ENCODE results near the gene ZMYM2. TPM values are rescaled to one million over a fixed set of nuclear protein-coding genes. Genes with fewer than 3 reads are reported as not detected.

Gene ZMYM2
- total RNA-seq, 1 experiment from 2014 or later, result 87.1 TPM

DNA sequence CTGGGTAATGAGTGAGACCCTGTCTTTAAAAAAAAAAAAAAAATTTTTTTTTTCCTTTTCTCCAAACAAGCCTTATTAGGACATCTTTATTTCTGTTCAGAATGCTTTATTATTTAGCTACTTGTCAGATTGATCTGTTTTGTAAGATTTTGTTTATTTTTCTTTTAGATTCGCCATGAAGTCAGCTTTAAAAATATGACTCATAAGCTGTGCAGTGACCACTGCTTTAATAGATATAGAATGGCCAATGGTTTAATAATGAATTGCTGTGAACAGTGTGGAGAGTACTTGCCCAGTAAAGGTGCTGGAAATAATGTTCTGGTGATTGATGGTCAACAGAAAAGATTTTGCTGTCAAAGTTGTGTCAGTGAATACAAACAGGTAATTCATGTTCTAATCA lies 47.7 kb downstream of the ZMYM2 start:
- Histone ChIP-seq H3K27me3 (replicated peaks; ENCODE audit: insufficient read depth, low read depth, low read length, poor library complexity) (no peaks in the 10 kb centered on the region), H3K9me3 (ENCODE audit: low read depth, low read length, poor library complexity, severe bottlenecking) (no peaks in the 10 kb centered on the region), H3K36me3 (ENCODE audit: insufficient read depth, low read length, poor library complexity, severe bottlenecking) (peaks cover 72% of the 10 kb centered on the region), H3K27ac (ENCODE audit: low read depth, low read length, poor library complexity, severe bottlenecking) (no peak overlapping the region), H3K4me3 (ENCODE audit: low read depth, low read length, poor library complexity, severe bottlenecking) (no peak overlapping the region), H3K4me1 (ENCODE audit: insufficient read depth, low read length, poor library complexity, severe bottlenecking) (no peaks in the 10 kb centered on the region)
- ChIA-PET POLR2A (ENCODE audit: low non-redundant PET) (no interaction called here), CTCF (interaction anchor here (0.6 kb wide), 1 partner anchor 90 kb away, joined by 5 read pairs; no protein-coding TSS in a partner anchor)
- intact Hi-C loops (cut with micrococcal nuclease; ENCODE audit: unreplicated experiment), result no loop called here
- no peak for DNase-seq (ENCODE audit: low spot score)
- no TSS peak for BruUV-seq (replicated peaks)
- TF ChIP-seq EZH2 (IDR thresholded peaks at IDR 0.05; ENCODE audit: borderline replicate concordance, low read depth, low read length, poor library complexity, severe bottlenecking), result no peak
- no peak for TF ChIP-seq CTCF (conservative IDR thresholded peaks at IDR 0.05; ENCODE audit: low read depth, low read length)

DNA sequence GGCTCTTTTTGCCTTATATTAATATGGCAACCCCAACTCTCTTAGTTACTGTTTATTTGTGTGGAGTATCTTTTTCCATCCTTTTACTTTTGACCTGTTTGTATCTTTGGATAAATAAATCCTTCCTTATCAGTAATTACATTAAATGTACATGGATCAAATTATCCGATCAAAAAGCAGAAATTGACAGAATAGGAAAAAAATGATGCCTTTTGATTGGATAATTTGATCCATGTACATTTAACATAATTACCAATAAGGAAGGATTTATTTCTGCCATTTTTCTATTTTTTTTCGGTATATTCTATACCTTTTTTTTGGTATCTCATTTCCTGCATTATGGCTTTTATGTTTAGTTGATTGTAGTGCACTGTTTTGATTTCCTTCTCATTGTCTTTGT lies 57.2 kb downstream of the ZMYM2 start:
- intact Hi-C loops (cut with micrococcal nuclease; ENCODE audit: unreplicated experiment), result no loop called here
- POLR2A ChIA-PET (ENCODE audit: low non-redundant PET), result no interaction called here
- Histone ChIP-seq H3K36me3 (ENCODE audit: insufficient read depth, low read length, poor library complexity, severe bottlenecking) (peaks cover 40% of the 10 kb centered on the region), H3K4me3 (ENCODE audit: low read depth, low read length, poor library complexity, severe bottlenecking) (no peak overlapping the region), H3K27me3 (replicated peaks; ENCODE audit: insufficient read depth, low read depth, low read length, poor library complexity) (no peaks in the 10 kb centered on the region), H3K9me3 (ENCODE audit: low read depth, low read length, poor library complexity, severe bottlenecking) (peaks cover 28% of the 10 kb centered on the region), H3K4me1 (ENCODE audit: insufficient read depth, low read length, poor library complexity, severe bottlenecking) (no peaks in the 10 kb centered on the region), H3K27ac (ENCODE audit: low read depth, low read length, poor library complexity, severe bottlenecking) (no peak overlapping the region)
- DNase-seq (ENCODE audit: low spot score), result no peak
- no peak for TF ChIP-seq EZH2 (IDR thresholded peaks at IDR 0.05; ENCODE audit: borderline replicate concordance, low read depth, low read length, poor library complexity, severe bottlenecking)
- no peak for TF ChIP-seq CTCF (conservative IDR thresholded peaks at IDR 0.05; ENCODE audit: low read depth, low read length)
- CTCF ChIA-PET, result no interaction called here
- BruUV-seq (replicated peaks), result no TSS peak

DNA sequence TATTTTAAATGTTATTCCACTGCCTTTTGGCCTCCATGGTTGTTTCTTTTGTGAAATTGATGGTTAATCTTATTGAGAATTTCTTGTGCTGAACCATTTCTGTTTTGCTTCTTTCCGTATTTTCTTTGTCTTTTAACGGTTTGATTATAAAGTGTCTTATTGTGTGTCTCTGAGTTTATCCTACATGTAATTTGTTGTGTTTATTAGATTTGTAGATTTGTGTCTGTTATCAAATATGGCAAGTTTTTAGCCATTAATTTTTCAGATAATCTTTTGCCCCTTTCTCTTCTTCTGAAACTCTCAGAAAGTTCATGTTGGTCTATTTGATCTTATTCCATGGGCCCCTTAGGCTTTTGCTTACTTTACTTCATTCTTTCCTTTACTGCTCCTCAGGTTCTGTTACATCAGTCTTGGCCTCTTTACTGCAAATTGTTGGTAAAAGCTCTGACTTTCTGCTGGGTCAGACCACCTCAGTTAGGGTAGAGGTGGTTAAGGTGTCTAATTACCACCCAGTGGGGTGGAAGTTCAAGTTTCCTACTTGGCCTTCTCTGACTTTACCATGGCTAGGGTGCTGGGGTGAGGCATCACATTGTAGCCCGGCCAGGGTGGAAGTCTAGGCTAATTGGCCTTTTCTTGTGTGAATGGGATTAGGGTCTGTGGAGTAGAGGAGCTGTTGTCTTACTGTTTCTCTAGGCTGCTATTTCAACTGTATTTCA lies 58.3 kb downstream of the ZMYM2 start:
- no peak for DNase-seq (ENCODE audit: low spot score)
- no peak overlapping the region for H3K4me3 ChIP-seq (ENCODE audit: low read depth, low read length, poor library complexity, severe bottlenecking)
- intact Hi-C loops (cut with micrococcal nuclease; ENCODE audit: unreplicated experiment), result no loop called here

More for the DNA sequence above, 58.3 kb downstream of the ZMYM2 start:
- POLR2A ChIA-PET (ENCODE audit: low non-redundant PET), result no interaction called here
- TF ChIP-seq CTCF (conservative IDR thresholded peaks at IDR 0.05; ENCODE audit: low read depth, low read length), result no peak
- no peak for TF ChIP-seq EZH2 (IDR thresholded peaks at IDR 0.05; ENCODE audit: borderline replicate concordance, low read depth, low read length, poor library complexity, severe bottlenecking)
- Histone ChIP-seq H3K36me3 (ENCODE audit: insufficient read depth, low read length, poor library complexity, severe bottlenecking) (peaks cover 44% of the 10 kb centered on the region), H3K4me1 (ENCODE audit: insufficient read depth, low read length, poor library complexity, severe bottlenecking) (no peaks in the 10 kb centered on the region), H3K27me3 (replicated peaks; ENCODE audit: insufficient read depth, low read depth, low read length, poor library complexity) (no peaks in the 10 kb centered on the region), H3K27ac (ENCODE audit: low read depth, low read length, poor library complexity, severe bottlenecking) (no peak overlapping the region), H3K9me3 (ENCODE audit: low read depth, low read length, poor library complexity, severe bottlenecking) (peaks cover 28% of the 10 kb centered on the region)
- CTCF ChIA-PET, result no interaction called here
- BruUV-seq (replicated peaks), result no TSS peak

Data from A673 (cell line).